Measurements from ENCODE around the gene MEI4.
"Not testable (repeated sequence)": the region's sequence is repeated elsewhere in the genome, so short reads cannot be mapped to it uniquely, and the experiment has no call there.

Gene MEI4

DNA sequence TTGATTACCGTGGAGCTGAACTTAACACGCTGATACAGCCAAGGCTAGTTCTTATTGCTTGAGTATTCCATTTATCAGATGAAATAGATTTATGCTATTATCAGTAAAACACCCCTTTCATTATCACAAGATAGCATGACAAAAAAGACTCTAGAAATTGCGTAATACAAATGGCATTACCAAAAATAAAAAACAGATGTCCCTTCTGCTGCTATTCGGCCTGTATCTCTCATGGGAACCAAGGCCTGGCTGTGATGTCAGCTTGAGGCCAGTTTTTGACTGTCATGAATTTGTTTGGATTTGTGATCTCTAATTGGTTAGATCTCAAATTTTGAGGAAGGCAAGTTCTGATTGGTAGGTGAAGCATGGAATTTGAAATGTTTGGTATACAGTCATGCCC, 25.2 kb downstream of the MEI4 start:
- no peak for DNase-seq (ENCODE audit: low read depth, low spot score)

DNA sequence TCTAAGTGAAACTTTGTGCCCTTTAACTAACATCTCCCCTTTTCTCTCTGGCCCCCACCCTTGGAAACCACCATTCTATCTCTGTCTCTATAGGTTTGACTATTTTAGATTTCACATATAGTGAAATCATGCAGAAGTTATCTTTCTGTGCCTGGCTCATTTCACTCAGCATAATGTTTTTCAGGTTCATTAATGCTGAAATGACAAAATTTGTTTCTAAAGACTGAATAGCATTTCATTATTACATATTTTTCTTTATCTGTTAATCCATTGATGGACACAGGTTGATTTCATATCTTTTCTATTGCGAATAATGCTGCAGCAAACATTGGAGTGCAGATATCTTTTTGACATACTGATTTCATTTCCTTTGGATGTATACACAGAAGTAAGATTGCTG, 30.7 kb downstream of the MEI4 start:
- no peak for DNase-seq (ENCODE audit: low read depth, low spot score)

DNA sequence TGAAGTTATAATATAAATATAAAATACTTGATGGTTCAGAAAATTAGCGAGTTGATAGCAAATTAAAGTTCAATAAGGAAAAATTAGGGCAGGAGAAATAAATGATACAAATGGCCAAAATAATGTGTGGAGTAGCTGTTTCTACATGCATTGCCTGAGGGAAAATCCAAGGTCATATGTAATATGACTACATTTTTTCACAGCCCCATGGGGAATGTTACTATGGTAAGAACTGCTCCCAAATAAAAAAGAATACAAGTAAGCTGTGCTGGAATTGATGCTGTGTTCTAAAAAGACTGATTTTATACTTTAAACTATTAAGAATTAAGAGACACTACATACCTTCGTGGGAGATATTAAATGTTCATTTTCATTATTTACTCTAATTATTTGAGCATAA, 34.1 kb downstream of the MEI4 start:
- no peak for DNase-seq (ENCODE audit: low read depth, low spot score)

DNA sequence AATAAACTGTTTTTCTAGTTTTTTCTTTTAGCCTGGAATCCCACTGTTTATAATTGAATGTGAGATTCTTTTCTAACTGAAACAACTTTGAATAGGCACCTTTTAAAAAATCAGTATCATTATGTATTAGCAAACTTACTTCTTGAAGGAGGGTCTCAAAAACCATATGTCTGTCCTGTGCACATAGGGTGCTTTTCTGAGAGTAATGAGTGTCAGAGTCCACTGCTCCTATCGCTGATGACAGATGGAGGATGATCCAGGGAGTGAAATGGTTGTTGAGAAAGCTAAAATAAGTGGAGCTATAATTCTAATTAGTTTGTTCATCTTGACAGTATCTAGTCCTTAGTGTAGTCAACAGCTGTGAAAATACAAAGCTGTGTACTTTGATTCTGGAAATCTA, 35.8 kb downstream of the MEI4 start:
- DNase-seq (ENCODE audit: low read depth, low spot score) = no peak

DNA sequence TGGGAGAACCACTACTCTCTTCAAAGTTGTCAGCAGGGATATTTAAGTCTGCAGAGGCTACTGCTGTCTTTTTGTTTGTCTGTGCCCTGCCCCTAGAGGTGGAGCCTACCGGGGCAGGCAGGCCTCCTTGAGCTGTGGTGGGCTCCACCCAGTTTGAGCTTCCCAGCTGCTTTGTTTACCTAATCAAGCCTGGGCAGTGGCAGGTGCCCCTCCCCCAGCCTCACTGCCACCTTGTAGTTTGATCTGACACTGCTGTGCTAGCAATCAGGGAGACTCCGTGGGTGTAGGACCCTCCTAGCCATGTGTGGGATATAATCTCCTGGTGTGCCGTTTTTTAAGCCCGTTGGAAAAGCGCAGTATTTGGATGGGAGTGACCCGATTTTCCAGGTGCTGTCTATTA, 47.3 kb downstream of the MEI4 start:
- DNase-seq (ENCODE audit: low read depth, low spot score) = not testable (repeated sequence)

DNA sequence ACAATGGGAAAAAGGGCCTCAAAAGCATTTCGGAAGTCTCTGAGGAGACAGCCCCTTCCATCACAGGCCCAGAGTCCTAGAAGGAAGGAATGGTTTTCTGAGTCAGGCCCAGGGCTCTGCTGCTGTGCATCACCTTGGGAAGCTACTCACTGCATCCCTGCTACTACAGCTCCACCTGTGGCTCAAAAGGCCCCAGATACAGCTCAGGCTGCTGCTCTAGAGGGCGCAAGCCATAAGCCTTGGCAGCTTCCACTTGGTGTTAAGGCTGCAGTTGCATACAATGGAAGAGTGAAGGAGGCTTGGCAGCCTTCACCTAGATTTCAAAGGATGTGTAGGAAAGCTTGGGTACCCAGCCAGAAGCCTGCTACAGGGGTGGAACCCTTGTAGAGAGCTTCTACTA, 54.8 kb downstream of the MEI4 start:
- DNase-seq (ENCODE audit: low read depth, low spot score) = no peak

DNA sequence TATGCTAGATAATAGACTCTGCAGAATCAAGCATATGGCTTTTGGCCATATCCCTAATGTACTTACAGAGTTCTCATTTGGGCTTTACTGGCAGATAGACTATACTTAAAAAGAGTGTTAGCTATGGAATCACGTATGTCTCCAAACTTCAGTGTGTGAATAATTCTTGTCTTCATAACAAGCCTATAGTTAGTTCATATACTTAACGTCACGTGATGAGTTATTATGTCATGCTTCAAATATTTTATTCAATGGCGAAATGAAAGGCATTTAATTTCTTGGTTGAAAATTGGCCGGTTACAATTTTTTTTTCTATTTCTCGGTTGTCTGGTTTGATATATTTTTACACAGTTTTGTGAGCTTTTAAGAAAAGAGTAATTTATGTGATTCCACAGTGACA, 62.7 kb downstream of the MEI4 start:
- no peak for DNase-seq (ENCODE audit: low read depth, low spot score)

DNA sequence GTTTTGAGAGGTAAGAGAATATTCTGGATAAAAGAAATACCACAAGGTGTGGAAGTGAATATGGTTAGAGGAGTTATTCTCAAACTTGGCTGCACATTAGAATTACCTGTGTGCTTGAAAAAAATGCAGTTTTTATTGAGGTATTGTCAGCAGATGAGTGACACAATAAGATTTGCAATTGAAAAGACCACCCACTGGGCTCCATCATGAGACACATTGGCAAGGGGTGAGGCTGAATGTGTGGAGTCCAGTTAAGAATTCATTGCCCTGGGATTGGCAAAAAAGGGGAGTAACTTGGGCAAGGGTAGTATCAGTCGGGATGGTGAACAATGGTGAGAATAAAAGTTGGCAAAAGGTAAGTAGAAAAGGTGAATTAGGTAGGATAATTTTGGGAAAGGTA, 63.5 kb downstream of the MEI4 start:
- no peak for DNase-seq (ENCODE audit: low read depth, low spot score)

DNA sequence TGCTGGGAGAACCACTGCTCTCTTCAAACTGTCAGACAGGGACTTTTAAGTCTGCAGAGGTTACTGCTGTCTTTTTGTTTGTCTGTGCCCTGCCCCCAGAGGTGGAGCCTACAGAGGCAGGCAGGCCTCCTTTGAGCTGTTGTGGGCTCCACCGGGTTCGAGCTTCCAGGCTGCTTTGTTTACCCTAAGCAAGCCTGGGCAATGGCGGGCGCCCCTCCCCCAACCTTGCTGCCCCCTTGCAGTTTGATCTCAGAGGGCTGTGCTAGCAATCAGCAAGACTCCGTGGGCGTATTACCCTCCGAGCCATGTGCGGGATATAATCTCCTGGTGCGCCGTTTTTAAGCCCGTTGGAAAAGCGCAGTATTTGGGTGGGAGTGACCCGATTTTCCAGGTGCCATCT, 83.2 kb downstream of the MEI4 start:
- DNase-seq (ENCODE audit: low read depth, low spot score) = not testable (repeated sequence)

DNA sequence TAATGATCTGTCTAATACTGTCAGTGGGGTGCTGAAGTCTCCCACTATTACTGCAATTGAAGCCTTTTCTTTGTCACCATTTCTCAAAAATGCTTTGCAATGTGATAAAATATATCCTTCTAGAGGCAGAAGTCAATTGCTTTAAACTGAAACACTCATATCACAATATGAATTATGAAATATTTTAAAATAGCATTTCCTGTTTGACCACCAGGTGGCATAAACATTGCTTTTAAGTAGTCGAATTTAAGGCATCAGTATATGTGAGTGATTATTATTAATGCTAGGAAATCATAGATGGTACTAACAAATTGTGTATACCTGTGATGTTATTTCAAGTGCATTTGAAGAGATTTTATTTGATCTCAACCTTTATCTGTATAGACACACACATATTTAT, 87.5 kb downstream of the MEI4 start:
- DNase-seq (ENCODE audit: low read depth, low spot score) = no peak

DNA sequence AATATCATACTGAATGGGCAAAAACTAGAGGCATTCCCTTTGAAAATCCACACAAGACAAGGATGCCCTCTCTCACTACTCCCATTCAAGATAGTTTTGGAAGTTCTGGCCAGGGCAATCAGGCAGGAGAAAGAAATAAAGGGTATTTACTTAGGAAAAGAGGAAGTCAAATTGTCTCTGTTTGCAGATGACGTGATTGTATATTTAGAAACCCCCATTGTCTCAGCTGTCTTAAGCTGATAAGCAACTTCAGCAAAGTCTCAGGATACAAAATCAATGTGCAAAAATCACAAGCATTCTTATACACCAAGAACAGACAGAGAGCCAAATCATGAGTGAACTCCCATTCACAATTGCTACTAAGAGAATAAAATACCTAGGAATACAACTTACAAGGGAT, 99.3 kb downstream of the MEI4 start:
- not testable (repeated sequence) for DNase-seq (ENCODE audit: low read depth, low spot score)

DNA sequence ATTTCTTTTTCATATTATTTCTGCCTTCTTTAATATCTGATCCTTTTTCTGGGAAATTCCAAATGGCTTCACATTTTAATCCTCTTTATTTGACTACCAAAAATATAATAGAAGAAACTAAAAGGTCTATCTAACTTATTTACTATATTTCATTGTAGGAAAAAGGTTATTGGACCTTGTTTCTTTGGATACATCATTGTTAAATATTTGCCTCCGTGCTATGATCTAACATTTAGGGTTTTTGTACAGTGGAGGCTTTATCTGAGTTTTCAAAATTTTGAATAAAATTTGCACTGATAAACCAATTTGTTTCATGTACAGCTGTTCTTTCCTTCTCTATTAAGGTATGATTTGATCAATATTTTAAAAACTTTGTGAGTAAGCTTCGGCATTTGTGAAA, 109.5 kb downstream of the MEI4 start:
- no peak for DNase-seq (ENCODE audit: low read depth, low spot score)

DNA sequence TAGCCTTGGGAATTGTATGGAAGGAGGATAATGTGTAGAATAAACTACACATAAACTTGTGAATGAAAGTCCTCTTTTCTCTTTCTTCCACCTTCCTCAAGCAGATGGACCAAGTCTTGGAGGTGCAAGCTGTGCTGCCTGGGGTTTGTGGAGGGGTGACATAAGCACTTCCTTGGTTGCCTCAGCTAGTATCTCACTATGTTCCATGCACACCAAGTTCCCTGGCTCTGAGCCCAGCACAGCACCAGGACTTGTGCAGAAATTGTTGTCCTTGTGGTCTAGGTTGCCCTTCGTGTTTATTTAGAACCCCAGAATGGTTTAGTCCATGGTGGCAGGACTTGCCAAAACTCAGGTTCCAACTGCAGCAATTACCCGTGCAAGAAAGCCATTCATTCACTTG, 110.3 kb downstream of the MEI4 start:
- no peak for DNase-seq (ENCODE audit: low read depth, low spot score)

DNA sequence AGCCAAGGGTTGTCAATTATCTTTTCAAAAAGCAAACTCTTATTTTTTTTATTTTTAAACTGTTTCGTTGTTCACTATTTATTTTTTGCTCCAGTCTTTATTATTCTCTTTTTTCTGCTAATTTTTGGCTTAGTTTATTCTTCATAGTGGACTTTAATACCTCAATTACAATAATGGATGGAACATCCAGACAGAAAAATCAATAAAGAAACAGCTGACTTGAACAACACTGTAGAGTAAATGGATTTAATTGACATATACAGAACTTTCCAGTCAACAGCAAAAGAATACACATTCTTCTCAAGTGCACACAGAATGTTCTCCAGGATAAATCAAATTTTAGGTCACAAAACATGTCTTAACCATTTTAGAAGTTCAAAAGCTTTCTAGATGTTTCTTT, 111.5 kb downstream of the MEI4 start:
- DNase-seq (ENCODE audit: low read depth, low spot score) = no peak

DNA sequence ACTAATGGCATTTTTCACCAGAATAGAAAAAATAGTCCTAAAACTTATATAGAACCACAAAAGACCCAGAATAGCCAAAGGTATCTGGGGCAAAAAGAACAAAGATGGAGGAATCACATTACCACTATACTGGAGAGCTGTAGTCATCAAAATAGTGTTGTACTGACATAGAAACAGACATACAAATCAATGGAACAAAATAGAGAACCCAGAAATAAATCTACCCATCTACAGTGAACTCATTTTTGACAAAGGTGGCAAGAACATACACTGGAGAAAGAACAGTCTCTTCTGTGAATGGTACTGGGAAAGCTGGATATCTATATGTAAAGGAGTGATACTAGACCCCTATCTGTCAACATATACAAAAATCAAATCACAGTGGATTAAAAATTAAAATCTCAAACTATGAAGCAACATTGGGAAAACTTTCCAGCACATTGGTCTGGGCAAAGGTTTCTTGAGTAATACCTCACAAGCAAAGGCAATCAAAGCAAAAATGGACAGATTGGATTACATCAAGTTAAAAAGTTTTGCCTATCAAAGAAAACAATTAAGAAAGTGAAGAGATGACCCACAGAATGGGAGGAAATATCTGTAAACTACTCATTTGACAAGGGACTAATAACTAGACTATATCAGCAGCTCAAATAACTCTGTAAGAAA, 120.5 kb downstream of the MEI4 start:
- no peak for DNase-seq (ENCODE audit: low read depth, low spot score)

DNA sequence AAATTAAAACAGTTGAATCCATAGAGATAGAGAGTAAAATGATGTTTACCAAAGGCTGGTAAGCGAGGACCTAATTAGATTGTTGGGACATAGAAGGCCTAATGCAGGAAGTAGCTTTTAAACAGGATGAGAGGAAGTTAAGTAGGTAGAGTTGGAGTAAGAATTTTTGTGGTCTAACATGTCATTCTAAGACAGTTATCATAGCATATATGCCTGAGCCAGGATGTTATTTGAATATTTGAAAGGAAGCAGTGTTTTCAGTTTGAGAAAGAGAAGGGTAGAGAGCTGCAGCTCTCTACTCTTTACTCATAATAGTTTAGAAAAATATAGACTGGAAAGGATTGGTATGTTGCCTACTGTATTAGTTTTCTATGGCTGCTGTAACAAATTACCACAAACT, 121.6 kb downstream of the MEI4 start:
- DNase-seq (ENCODE audit: low read depth, low spot score) = no peak

DNA sequence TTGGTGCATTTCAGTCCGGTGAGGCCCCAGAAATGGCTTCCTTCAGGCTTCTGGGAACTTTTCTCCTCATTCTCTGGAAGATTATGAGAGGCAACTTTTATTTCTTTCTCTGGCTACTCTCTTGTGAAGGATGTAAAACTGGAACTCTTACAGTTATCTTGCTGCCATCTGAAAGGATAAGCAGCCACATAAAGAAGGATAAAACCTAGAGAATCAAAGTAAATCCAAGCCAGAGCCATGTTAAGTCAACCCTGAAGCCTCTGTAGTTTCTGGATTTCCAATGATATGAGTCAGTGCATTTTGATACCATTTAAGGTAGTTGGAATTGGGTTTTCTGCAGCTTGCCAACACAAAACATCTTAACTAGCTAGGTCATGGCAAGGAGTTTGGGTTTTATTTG, 123.6 kb downstream of the MEI4 start:
- DNase-seq (ENCODE audit: low read depth, low spot score) = no peak

DNA sequence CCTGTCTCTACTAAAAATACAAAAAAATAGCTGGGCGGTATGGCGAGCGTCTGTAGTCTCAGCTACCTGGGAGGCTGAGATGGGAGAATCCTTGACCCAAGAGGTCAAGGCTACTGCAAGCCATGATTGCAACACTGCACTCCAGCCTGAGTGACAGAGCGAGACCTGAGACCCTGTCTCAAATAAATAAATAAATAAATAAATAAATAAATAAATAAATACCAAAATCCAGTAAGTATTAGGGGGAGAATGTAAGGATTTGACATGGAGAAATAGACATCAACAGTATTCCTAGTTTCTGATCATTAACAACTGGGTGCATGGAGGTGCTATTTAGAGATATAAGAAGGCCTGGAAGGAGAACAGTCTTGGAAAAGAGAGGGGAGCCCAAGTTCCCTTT, 125.7 kb downstream of the MEI4 start:
- DNase-seq (ENCODE audit: low read depth, low spot score) = no peak

DNA sequence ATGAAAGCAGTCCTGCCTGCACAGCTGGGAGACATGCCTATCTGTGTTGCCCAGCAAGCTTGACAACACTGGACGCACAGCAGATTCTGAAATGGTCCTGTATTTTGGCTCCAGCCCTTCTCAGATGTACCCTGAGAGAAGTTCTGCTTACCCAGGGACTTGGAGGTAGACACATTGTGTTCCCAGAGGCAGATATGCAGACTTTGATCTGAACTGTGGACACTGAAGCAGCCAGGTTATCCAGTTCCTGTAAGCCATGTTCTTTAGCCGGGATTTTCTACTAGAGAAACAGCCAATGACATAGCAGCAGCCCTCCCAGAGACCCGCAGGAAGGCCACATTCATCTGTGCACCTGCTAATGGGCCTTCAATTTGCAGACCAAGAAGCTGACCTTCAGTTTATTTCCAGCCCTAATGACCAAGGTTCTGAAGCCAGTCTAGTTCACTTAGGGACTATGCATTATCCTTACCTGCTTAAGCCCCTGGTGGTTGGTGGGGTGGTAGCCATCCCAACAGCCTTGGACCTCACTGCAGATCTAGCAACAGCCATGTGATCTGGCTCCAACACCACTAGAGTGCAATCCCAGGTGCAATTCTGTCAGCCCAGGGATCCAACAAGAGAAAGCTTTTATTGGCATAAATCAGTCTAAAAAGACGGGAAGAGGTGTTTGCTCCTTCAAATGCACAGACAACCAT, 134.2 kb downstream of the MEI4 start:
- no peak for DNase-seq (ENCODE audit: low read depth, low spot score)

DNA sequence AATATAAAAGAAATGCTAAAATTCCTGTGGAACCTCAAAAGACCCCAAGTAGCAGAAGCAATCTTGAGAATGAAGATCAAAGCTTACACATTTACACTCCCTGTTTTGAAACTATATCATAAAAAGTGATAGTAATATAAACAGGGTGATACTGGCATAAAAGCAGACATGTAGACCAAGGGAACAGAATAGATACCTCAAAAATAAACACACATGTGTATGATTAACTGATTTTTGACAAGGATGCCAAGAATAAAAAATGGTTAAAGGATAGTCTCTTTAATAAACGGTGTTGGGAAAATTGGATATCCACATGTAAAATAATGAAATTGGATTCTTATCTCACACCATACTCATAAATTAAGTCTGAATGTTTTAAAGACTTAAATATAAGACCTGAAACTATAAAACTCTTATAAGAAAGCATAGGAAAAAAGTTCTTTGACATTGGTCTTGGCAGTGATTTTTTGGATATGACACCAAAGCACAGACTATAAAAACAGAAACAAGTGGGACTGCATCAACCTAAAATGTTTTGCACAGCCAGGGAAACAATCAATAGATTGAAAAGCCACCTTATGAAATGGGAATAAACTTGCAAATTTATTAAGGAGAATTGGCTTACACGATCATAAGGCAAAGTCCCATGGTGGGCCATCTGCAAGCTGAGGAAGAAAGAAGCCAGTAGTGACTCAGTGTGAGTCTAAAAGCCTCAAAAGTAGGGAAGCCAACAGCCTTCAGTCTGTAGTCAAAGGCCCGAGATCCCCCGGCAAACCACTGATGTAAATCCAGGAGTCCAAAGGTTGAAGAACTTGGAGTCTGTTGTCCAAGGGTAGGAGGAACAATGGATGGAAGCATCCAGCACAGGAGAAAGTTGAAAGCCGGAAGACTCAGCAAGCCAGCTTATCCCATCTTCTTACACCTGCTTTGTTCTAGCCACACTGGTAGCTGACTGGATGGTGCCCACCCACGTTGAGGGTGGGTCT, 144.3 kb downstream of the MEI4 start:
- DNase-seq (ENCODE audit: low read depth, low spot score) = no peak

DNA sequence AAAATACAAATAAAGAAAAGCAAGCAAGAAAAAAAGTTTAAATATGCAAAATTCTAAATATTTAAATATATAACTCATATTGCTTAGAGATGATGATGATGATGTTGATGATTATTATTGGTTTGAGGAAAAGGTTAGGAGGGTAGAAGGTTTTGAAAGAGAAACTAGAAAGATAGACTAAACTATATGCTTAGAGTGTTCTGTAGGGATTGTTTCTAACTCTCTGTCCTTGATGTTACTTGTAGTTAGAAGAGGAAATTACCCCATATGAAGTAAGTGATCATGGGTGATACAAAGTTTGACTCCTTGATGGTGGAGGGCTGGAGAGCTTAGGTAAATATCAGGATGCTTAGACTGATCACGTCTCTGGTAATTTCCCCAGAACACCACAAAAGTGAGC, 159.5 kb downstream of the MEI4 start:
- DNase-seq (ENCODE audit: low read depth, low spot score) = no peak

DNA sequence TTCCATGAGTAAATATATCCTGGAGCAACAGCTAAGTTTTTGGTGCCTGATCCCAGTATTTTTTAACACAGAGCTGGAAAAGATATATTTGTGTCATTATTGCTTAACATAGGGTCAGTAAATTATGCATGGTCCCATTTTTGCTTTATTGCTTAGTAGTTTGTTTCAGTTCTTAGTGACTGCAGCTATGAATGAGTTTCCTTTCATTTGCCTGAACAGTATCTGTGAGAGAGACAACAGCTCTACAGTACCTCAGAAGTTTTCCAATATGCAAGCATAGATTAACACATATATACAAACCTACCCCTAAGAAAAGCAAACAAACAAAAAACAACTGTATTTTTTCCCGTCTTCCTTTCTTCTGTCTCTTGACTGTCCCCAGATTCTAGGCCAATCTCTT, 160.3 kb downstream of the MEI4 start:
- DNase-seq (ENCODE audit: low read depth, low spot score) = no peak

DNA sequence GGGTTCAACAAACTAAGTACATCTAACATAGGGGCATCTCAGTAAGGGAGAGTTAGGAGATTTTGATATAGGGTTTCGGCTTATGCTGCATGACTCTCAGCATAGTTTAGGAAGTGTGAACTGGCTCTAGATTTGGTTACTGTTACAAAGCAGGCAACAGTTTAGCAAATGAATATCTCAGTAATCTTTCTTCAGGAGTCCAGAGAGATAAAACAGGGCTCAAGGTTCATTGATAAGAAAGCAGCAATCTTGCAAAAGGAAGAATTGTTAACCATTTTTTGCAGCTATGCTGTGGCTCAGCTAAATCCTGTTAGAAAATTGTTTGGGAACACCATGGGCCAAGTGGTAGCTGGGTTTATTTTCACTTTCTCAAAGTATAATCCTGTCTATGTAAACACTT, 161.3 kb downstream of the MEI4 start:
- no peak for DNase-seq (ENCODE audit: low read depth, low spot score)

Measured in activated naive CD8-positive, alpha-beta T cell treated with anti-CD3 and anti-CD28 coated beads, Interleukin-2, amount 50 U/mL, for 16 hours (primary cell).